Measurements from ENCODE around the gene CCBE1. TPM values are rescaled to one million over a fixed set of nuclear protein-coding genes. Genes with fewer than 3 reads are reported as not detected.
"Not testable (repeated sequence)": the region's sequence is repeated elsewhere in the genome, so short reads cannot be mapped to it uniquely, and the experiment has no call there.

CCBE1 gene
- total RNA-seq, 1 experiment from 2014 or later, result not detected

DNA sequence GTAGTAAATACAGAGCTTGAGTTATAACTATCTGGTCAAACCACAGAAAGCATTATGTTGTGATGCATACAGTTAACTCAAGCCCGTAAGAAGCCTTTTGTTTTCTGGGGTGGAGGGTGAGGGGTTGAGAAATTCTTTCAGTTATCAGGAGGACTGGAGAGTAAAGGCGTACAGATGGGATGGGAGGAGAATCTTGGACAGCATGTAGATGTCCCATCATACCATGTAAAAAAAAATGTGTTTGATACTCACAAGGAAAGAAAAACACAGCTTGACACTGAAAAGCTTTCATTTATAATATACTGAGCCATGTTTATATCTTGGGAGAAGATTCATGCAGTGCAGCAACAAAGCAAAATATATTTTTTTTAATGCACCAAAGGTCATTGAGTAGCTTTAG lies 12.4 kb downstream of the CCBE1 start:
- no peak for DNase-seq (ENCODE audit: low spot score)

GRCh38 chr18:59681521-59682004 lies 15.7 kb downstream of the CCBE1 start:
- no peak for DNase-seq (ENCODE audit: low spot score)

- no peak for DNase-seq (ENCODE audit: low spot score)
Observed at GRCh38 chr18:59681051-59681450, 16.2 kb downstream of the CCBE1 start.

DNA sequence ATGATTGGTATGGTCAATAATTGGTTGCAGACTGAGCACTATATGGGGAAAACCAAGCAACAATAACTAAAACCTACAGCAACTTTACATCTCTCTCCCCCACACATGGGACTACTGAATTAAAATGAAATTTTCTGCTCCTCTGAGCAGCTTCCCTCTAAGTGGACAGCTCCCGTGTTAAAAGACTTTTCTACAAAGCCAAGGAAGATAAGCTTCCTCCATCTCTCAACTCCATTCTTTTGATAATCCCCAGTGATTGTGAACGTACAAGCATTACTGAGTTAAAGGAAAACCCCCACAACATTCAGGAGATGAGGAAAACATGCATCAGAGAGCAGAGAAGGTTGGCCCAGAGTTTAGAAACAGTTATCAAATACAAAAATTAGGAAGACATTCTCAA lies 21.9 kb downstream of the CCBE1 start:
- DNase-seq (ENCODE audit: low spot score), result no peak

DNA sequence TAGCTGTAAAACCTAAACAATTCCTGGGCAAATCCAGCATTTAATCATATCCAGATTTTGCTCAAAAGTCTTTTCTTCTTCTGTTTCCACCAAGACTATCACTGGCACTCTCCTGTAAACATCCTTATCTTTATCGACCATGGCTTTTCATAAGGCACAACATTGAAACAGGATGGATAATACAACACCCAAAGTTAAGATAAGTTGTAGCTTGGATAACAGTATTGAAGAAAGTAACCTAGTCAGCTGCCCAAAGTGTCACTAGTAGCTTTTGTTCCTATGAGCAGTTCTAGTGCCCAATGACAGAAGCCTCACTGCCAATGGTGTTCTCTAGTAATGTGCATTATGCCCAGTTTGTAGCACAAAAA lies 22.3 kb downstream of the CCBE1 start:
- DNase-seq (ENCODE audit: low spot score), result no peak

GRCh38 chr18:59674186-59674902 lies 22.9 kb downstream of the CCBE1 start:
- DNase-seq (ENCODE audit: low spot score), result no peak

DNA sequence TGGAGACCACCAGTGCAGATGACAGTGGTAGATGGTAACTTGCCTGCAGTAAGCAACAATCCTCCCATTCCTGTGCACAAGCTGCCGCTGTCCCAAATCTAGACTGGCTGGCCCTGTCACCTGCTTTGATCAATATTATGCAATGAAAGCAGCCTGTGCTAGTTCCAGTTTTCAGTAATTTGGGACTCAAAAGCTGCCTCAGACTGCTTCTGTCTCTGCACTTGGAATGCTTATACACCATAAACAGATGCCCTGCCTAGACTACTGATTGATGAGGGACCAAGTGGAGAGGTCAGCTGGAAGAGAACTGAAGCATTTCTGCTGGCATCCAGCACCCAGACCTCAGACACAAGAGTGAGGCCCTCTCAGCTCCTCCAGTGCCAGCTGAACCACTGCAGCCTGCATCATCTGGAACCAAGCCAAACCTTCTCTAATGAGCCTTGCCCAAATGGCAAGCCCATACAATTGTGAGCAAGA lies 24.9 kb downstream of the CCBE1 start:
- DNase-seq (ENCODE audit: low spot score), result no peak

GRCh38 chr18:59671551-59671950 lies 25.7 kb downstream of the CCBE1 start:
- DNase-seq (ENCODE audit: low spot score), result no peak

DNA sequence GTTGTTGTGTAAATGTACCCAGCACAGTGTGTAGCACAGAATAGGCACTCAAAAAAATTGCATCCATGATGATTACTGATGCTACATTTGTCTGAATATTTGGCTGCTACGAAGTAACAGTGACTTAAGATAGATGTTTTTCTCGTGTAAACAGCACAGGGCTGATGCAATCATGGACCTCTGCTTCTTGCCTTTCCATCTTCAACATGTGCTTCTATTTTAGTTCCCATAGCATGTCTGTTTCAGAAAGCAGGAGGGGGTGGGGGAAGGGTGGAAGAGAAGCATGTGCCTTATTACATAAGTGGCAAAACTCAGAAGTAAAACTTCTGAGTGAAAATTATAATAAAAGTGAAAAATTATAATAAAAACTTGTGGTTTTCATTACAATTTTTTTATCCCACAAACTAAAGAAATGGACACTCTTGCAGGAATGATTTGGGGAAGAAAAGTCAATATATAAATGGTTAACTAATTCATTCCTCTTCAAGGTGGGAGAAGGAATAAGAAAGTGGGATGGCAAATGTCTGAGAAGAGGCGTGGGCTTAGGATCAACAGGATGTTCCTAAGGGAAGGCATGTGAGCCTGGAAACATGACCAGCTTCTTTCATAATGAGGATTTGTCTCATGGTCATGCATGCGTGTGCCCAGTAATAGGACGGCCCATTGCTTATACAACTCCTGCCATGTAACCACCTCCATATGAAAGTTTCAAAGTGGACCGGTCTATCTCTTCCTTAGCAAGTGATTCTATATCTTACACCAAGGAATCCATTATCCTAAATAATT lies 27.2 kb downstream of the CCBE1 start:
- DNase-seq (ENCODE audit: low spot score), result no peak

DNA sequence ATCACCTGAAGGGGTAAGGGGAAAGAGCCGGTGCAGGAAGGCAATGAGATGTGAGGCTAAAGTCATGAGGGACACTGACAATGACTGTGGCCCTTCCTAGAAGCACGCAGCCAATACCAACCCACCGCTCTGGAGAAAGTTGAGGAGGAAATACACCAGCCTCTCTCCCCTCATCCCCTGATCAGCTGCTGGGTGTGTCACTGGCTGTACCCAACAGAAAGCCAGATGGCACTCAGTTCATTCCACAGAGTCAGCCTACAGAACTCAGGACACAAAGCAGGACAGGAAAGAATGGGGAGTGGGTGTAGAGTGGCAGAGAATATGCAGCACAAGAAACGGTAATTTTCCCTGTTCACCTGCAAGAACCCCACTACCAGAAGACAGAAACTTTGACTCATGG lies 29.7 kb downstream of the CCBE1 start:
- DNase-seq (ENCODE audit: low spot score), result no peak

- DNase-seq (ENCODE audit: low spot score), result not testable (repeated sequence)
Observed at GRCh38 chr18:59666007-59666402, 31.2 kb downstream of the CCBE1 start.

GRCh38 chr18:59665057-59666006 lies 31.9 kb downstream of the CCBE1 start:
- DNase-seq (ENCODE audit: low spot score), result no peak

DNA sequence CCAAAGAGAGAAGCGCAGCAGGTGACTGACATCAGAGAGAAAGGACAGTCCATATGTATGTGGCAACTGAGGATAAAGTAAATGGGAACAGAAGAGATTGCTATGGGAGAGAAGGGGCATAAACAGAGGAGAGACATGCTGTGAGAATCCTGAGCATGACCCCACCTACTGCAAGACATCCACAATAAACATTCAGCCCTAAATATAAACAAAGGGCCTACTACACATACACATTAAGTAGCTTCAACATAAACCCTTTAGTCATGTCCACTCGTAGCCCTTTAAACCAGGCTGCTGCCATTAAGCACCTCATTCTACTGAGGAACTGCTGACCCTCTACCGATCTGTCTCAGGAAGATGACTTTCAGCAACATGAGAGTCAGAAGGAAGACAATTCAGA lies 32.9 kb downstream of the CCBE1 start:
- no peak for DNase-seq (ENCODE audit: low spot score)

- DNase-seq (ENCODE audit: low spot score), result no peak
Observed at GRCh38 chr18:59663096-59663495, 34.1 kb downstream of the CCBE1 start.

DNA sequence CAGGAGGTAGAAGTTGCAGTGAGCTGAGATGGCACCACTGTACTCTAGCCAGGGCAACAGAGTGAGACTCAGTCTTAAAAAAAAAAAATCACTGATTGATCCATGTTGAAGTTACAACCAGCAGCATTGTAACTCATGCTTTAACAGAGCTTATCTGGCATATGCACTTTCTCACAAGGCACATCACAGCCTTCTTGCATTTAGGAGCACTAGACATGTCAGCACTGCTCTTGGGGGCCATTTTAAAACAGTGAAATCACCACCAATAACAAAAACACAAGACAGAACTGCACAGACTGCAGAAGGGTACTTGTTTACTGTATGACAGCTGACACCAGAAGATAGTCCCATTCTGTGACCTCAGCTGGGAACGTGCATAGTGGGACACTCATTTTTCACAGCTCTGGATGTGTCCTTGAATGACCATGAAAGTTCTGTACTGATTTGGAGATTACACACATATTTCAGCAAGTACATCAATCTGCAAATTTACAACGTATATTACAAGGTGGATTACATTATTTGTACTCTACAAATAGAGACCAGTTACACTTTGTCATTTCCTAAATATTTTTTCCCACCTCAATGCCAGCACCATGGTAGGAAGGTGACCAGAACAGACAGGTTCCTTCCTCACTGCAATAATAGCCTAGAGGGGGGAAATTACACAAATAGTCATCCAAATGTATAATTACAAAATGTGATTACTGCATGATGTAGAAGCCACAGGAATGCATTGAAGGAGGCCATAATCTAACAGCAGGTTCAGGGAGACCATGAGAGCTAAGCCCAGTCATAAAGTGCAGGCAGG lies 35.1 kb downstream of the CCBE1 start:
- DNase-seq (ENCODE audit: low spot score), result no peak

- no peak for DNase-seq (ENCODE audit: low spot score)
Observed at GRCh38 chr18:59660786-59661743, 36.2 kb downstream of the CCBE1 start.

GRCh38 chr18:59660366-59660765 lies 36.9 kb downstream of the CCBE1 start:
- DNase-seq (ENCODE audit: low spot score), result no peak

DNA sequence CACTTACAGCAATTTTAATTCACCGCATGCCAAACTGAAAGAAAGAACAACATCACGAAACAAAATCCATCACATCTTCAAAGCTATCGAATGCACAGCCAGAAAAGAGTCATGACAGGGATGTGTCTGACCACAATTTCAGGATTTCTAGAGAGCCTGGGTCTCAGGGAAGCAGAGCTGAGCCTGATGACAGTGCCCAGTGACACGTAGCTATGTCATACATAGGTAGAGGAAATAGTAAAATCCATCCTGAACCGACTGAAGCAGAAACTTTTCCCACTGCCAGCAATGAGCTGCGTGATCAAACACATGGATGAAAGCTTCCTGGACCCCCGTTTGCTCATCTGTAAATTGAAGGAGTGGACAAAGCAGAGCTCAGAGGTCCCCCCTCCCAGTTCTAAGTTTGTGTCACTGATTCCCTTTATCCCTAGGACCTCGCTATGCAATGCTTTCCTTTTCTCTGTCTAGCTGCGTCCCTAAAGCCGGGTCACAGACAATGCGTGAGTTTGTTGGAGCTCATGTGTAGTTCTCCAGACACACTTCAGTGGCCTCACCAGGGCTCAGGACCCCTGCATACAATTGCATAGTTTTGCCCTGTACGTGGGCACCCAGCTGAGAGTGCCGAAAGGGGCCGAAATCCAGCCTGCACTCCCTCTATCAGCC lies 37.6 kb downstream of the CCBE1 start:
- DNase-seq (ENCODE audit: low spot score), result no peak

- no peak for DNase-seq (ENCODE audit: low spot score)
Observed at GRCh38 chr18:59658941-59659340, 38.3 kb downstream of the CCBE1 start.

Data from HT-29 (cell line).